HG03060 (cell line): ENCODE measurements around the gene AFAP1.

Experiments used
- ATAC-seq: cut with Tn5 transposase; IDR thresholded peaks from one replicate; pipeline ENCODE4 v1.9.1; 2021; ENCODE audit warnings: low read depth, moderate number of reproducible peaks; ENCODE audit not compliant: unreplicated experiment

AFAP1 gene

DNA sequence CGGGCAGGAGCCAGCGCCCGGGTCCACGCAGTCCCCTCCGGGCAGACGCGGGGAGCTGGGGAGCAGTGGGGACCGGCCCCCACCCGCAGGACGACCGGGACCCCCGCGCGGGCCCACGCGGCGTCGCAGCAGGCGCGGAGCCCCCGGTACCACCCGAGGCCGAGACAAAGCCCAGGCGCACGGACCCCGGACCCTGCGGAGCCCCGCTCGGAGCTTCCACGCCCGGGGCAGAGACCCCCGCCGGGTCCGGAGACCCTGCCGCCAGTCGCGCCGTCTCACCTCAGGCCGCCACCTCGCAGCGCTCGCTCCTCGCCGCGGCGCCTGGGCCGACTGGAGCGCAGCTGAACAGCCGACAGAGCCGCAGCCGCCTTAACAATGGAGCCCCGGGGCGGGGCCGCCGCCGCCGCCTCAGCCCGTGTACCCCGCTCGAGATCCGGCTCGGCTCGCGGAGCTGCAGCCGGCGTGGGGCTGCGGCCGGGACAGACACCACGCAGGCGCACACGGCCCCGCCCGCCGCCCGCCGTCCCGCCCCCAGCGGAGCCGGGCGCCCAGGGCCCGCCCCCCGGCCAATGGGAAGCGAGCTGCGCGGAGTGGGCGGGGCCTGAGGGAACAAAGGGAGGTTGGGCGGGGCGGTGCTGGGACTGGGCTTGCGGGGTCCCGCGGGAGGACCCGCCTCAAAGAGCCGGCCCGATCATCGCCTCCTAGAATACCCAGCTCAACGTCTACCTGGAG is at the start of gene AFAP1:
AFAP1 (minus strand) TSS at position 485 of the 732 bp plus-strand sequence. CDS start 67,783 bp downstream, outside the sequence.
- no peak for ATAC-seq

DNA sequence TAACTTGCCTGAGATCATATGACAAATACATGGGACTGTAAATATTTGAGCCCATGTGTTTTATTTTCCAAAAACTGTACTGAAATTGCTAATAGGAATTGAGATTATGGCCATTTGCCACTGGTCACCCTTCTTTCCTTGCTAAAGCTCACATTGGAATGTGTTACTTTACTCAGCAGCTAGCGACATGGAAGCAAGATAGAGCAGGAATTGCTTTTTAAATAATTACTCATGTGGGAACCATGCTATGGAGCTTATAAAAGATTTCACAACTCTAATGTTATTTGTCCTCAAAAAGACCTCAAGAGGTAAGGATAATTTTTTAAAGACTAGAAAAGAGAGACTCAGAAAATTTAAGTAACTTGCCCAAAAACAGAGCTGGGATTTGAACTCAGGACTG is 48.8 kb upstream of the AFAP1 start:
- ATAC-seq, result no peak

GRCh38 chr4:7987148-7987989 is 47.7 kb upstream of the AFAP1 start:
- ATAC-seq, result no peak

GRCh38 chr4:7985891-7986441 is 46.3 kb upstream of the AFAP1 start:
- ATAC-seq, result no peak

DNA sequence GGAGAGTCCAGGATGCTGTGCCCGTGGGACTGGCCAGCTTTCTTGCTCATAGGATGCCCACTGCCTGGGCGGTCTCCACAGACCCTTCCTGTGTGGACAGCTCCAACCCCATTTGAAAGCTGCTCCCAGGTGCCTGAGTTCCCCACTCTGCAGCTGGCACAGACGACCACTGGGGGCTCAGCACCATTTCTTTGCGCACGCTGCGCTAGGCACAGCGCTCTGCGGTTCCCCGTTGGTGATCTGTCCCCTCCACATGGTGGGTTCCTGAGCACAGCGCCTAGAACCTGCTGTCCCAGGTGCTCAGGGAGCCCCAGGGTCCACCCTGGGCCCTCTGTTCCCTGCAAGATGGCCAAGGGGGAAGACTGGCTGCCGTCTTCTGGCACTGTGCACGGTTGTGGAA is 45.4 kb upstream of the AFAP1 start:
- ATAC-seq, result no peak

DNA sequence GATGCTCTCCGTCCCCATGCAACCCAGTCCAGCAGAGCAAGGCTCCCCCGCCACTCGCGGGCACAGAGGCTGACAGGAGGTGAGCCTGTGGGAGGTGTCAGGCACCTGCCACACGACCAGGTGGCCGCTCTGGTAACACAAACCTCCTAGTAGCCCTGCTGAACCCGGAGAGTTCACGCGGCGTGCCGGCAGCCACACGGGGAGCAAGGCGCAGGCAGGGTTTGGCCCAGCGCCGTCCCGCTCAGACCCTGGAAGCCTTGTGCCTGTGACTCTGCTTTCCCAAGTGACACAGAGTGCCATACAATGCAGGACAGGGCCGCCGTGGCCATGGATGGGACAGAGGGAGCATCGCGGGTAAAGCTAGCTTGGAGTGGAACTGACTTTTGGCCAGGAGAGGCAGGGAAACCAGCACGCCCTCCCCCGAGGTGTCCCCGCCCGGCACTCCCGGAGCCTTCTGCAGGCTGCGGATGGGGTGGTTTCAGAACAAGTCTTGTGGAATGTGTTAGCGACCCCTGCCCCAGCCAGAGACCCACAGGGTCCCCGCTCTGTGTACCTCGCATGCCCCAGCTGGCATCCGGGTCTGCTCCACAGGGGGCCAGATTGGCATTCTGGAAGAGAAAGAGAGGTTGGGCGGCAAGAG is 44.7 kb upstream of the AFAP1 start:
- no peak for ATAC-seq

DNA sequence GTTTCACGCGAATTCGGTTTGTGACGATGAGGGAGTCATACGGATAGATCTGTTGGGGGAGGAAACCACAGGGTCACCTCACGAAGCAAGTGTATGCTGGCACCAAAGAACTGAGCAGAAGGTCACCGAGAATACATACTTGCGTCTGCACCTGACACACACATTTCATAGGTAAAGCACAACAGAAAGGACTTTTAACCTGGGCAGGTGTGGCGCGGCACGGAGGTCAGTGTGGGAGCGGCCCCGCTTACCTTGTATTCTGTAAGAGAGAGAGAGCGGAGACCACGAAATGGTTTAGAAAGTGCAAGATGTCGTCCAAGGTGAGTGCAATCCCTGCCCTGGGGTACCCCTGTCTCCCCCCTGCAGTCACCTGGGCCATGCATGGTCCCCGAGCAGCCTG is 43.6 kb upstream of the AFAP1 start:
- no peak for ATAC-seq

- ATAC-seq, result no peak
Observed at GRCh38 chr4:7981738-7982394, 42.2 kb upstream of the AFAP1 start.

GRCh38 chr4:7980036-7980435 is 40.4 kb upstream of the AFAP1 start:
- no peak for ATAC-seq

GRCh38 chr4:7979652-7979968 is 39.9 kb upstream of the AFAP1 start:
- no peak for ATAC-seq

GRCh38 chr4:7978907-7979651 is 39.4 kb upstream of the AFAP1 start:
- no peak for ATAC-seq

DNA sequence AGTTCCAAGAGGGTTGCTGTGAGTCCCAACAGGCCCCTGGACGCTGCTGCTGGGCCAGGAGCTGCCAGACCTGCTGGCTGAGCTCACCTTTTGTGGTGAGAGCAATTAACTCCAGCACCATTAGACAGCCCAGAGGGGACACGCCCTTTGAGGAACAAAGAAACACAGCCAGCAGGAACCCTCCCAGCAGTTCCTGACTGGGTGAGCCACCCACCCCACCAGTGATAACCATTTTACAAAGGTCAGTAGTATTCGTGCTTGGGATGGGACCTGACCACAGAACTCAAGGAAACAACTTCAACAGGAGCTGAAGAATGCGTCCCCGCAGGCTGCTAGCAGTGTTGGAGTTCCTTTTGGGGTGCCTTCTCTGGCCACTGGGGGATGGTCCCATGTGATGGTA is 38.8 kb upstream of the AFAP1 start:
- no peak for ATAC-seq

GRCh38 chr4:7976634-7977033 is 37.0 kb upstream of the AFAP1 start:
- ATAC-seq, result no peak

DNA sequence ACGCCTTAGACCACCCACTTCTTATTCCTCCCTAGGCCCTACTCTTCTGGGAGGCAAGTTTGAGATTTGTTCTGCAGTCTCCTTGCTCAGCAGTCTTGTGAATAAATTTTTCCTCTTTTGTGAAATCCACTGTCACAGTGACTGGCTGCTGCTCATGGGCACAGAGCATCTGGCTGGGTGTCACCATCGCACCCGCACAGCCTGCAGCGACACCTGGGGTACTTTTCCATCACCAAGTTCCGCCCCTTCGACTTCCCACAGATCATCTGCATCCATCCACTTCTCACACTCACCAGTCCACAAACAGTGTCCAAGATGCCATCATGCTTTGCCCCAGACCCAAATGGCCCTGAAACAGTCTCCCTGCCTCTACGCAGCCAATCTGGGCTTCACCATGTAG is 36.4 kb upstream of the AFAP1 start:
- no peak for ATAC-seq

GRCh38 chr4:7974425-7974824 is 34.8 kb upstream of the AFAP1 start:
- no peak for ATAC-seq

DNA sequence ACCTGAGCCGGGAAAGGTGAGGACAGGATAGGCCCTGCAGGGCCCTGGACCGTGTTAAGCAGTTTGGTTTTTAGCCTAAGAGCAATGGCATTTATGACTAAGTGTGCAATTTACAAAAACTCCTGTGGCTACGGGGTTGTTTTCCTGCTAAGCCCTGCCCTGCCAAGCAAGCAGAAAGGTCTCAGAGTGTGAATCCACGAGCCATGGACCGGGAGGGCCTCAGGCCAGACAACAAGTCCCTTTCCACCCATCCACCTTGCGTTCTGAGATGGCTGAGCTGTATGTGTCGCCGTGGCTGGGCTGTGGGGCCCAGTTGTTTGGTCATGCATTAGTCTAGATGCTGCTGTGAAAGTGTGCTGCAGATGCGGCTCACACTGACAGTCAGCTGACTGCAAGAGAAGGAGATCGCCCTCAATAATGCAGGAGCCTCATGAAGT is 33.9 kb upstream of the AFAP1 start:
- no peak for ATAC-seq

- ATAC-seq, result no peak
Observed at GRCh38 chr4:7971881-7972500, 32.3 kb upstream of the AFAP1 start.

- no peak for ATAC-seq
Observed at GRCh38 chr4:7971159-7971631, 31.5 kb upstream of the AFAP1 start.

GRCh38 chr4:7970361-7970946 is 30.8 kb upstream of the AFAP1 start:
- ATAC-seq, result no peak
